ENCODE measurements around the gene MVP.
"Not testable (repeated sequence)": the region's sequence is repeated elsewhere in the genome, so short reads cannot be mapped to it uniquely, and the experiment has no call there.

The MVP gene

DNA sequence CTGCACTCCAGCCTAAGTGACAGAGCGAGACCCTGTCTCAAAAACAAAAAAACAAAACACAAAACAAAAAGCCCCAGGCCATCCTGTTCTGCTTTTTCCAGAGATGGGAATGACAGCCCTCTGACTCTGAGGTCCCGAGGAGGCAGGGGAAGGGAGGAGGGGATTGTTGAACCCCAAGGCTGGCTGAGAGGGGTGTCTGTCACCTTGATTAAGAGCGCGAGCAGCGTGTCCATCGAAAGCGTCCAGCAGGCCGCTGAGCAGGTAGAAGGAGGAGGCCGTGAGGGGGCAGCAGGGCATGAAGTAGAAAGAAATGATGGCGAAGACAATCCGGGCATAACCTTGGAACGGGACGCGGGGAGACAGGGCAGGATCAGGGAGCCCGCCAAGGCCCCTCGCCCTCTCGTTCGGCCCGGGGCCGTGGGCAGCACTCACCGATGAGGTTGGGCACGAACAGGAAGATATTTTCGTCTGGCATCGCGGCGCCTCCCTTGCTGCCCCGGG lies 42.2 kb downstream of the MVP start:
- H3K27me3 ChIP-seq (ENCODE audit: control insufficient read depth, insufficient read depth, low read length): no peaks in the 10 kb centered on the region
- no CpG with 5 or more reads among the region's 27 CpGs for WGBS (ENCODE audit: insufficient coverage, insufficient read length)
- peak overlapping the region; percentile 78 for H3K4me3 ChIP-seq (ENCODE audit: low read length)
- peaks cover 3% of the 10 kb centered on the region; the same call in 1 of the 2 replicates for H3K4me1 ChIP-seq (ENCODE audit: control insufficient read depth, insufficient read depth, low read length)
- H3K9me3 ChIP-seq (ENCODE audit: control insufficient read depth, insufficient read depth, low read length): no peaks in the 10 kb centered on the region
- no peak for DNase-seq (ENCODE audit: low read depth, low spot score)
- H3K27ac ChIP-seq (ENCODE audit: low read length): no peak overlapping the region
- H3K36me3 ChIP-seq (ENCODE audit: control insufficient read depth, insufficient read depth, low read length): peaks cover 13% of the 10 kb centered on the region

- no peaks in the 10 kb centered on the region for H3K9me3 ChIP-seq (ENCODE audit: control insufficient read depth, insufficient read depth, low read length)
- no peak within 1 kb of the TSS for H3K27ac ChIP-seq (ENCODE audit: low read length)
- DNase-seq (ENCODE audit: low read depth, low spot score): peak; percentile 97
- H3K4me3 ChIP-seq (ENCODE audit: low read length): peak within 1 kb of the TSS; percentile 78
- H3K36me3 ChIP-seq (ENCODE audit: control insufficient read depth, insufficient read depth, low read length): peaks cover 13% of the 10 kb centered on the region
- H3K27me3 ChIP-seq (ENCODE audit: control insufficient read depth, insufficient read depth, low read length): no peaks in the 10 kb centered on the region
- peaks cover 3% of the 10 kb centered on the region; the same call in 1 of the 2 replicates for H3K4me1 ChIP-seq (ENCODE audit: control insufficient read depth, insufficient read depth, low read length)
- no CpG with 5 or more reads among the region's 57 CpGs for WGBS (ENCODE audit: insufficient coverage, insufficient read length)
These were observed 42.8 kb downstream of the MVP start, which contains the start of gene CDIPT for GRCh38 chr16:29862884-29863668. Gene CDIPT (minus strand): TSS chr16:29863226. CDS start chr16:29862857, 369 bp downstream.

- peaks cover 12% of the 10 kb centered on the region for H3K36me3 ChIP-seq (ENCODE audit: control insufficient read depth, insufficient read depth, low read length)
These were observed 43.4 kb downstream of the MVP start for GRCh38 chr16:29863669-29863984.

GRCh38 chr16:29864205-29864604 lies 43.9 kb downstream of the MVP start:
- no CpG with 5 or more reads among the region's 9 CpGs for WGBS (ENCODE audit: insufficient coverage, insufficient read length)
- H3K27me3 ChIP-seq (ENCODE audit: control insufficient read depth, insufficient read depth, low read length): no peaks in the 10 kb centered on the region
- no peaks in the 10 kb centered on the region for H3K9me3 ChIP-seq (ENCODE audit: control insufficient read depth, insufficient read depth, low read length)
- DNase-seq (ENCODE audit: low read depth, low spot score): no peak
- H3K27ac ChIP-seq (ENCODE audit: low read length): no peak overlapping the region
- peaks cover 3% of the 10 kb centered on the region; the same call in 1 of the 2 replicates for H3K4me1 ChIP-seq (ENCODE audit: control insufficient read depth, insufficient read depth, low read length)
- peaks cover 7% of the 10 kb centered on the region for H3K36me3 ChIP-seq (ENCODE audit: control insufficient read depth, insufficient read depth, low read length)
- H3K4me3 ChIP-seq (ENCODE audit: low read length): no peak overlapping the region

More at GRCh38 chr16:29863669-29863984, 43.4 kb downstream of the MVP start:
- no peak for DNase-seq (ENCODE audit: low read depth, low spot score)
- Histone ChIP-seq H3K4me3 (ENCODE audit: low read length) (no peak overlapping the region), H3K9me3 (ENCODE audit: control insufficient read depth, insufficient read depth, low read length) (no peaks in the 10 kb centered on the region), H3K27me3 (ENCODE audit: control insufficient read depth, insufficient read depth, low read length) (no peaks in the 10 kb centered on the region), H3K4me1 (ENCODE audit: control insufficient read depth, insufficient read depth, low read length) (peaks cover 3% of the 10 kb centered on the region; the same call in 1 of the 2 replicates), H3K27ac (ENCODE audit: low read length) (no peak overlapping the region)
- WGBS (ENCODE audit: insufficient coverage, insufficient read length): no CpG with 5 or more reads among the region's 16 CpGs

DNA sequence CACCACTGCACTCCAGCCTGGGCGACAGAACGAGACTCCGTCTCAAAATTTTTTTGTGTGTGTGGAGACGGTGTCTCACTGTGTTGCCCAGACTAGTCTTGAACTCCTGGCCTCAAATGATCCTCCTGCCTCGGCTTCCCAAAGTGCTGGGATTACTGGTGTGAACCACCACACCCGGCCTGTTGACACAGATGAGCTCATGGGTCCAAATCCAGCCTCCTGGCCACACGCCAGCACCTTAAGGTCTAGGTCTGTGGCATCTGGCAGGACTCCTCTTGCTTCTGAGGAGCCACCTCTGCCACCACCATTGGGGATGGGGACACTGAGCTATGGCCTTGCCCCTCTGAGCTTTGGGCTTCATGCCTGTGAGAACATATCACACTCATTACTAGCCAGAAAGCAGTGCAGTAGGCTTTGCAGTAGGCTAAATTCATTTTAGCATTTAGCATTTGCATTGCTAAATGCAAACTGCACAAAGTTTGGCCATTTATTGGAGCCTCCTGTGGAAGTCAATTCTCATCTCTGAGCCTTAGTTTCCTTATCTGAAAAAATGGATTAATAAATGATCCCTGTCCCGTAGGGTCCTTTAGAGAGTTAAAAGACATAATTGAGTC lies 48.2 kb downstream of the MVP start:
- Histone ChIP-seq H3K4me3 (ENCODE audit: low read length) (no peak overlapping the region), H3K27ac (ENCODE audit: low read length) (no peak overlapping the region), H3K9me3 (ENCODE audit: control insufficient read depth, insufficient read depth, low read length) (no peaks in the 10 kb centered on the region), H3K4me1 (ENCODE audit: control insufficient read depth, insufficient read depth, low read length) (peaks cover 3% of the 10 kb centered on the region; the same call in 1 of the 2 replicates), H3K36me3 (ENCODE audit: control insufficient read depth, insufficient read depth, low read length) (peaks cover 6% of the 10 kb centered on the region; the same call in 1 of the 2 replicates), H3K27me3 (ENCODE audit: control insufficient read depth, insufficient read depth, low read length) (no peaks in the 10 kb centered on the region)
- DNase-seq (ENCODE audit: low read depth, low spot score): no peak
- WGBS (ENCODE audit: insufficient coverage, insufficient read length): no CpG with 5 or more reads among the region's 8 CpGs

DNA sequence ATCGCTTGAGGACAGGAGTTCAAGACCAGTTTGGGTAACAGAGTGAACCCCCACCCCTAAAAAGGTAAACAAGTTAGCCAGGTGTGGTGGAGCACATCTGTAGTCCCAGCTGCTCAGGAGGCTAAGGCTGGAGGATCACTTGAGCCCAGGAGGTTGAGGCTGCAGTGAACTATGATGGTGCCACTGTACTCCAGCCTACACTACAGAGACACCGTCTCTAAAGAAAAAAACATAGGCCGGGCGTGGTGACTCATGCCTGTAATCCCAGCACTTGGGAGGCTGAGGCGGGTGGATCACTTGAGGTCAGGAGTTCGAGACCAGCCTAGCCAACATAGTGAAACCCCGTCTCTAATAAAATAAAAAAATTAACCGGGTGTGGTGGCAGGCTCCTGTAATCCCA lies 48.8 kb downstream of the MVP start:
- H3K27me3 ChIP-seq (ENCODE audit: control insufficient read depth, insufficient read depth, low read length); H3K4me3 ChIP-seq (ENCODE audit: low read length); DNase-seq (ENCODE audit: low read depth, low spot score); H3K36me3 ChIP-seq (ENCODE audit: control insufficient read depth, insufficient read depth, low read length); H3K27ac ChIP-seq (ENCODE audit: low read length); H3K4me1 ChIP-seq (ENCODE audit: control insufficient read depth, insufficient read depth, low read length); H3K9me3 ChIP-seq (ENCODE audit: control insufficient read depth, insufficient read depth, low read length): not testable (repeated sequence)
- WGBS (ENCODE audit: insufficient coverage, insufficient read length): no CpG with 5 or more reads among the region's 8 CpGs

- H3K36me3 ChIP-seq (ENCODE audit: control insufficient read depth, insufficient read depth, low read length): peaks cover 6% of the 10 kb centered on the region; the same call in 1 of the 2 replicates
- H3K9me3 ChIP-seq (ENCODE audit: control insufficient read depth, insufficient read depth, low read length): no peaks in the 10 kb centered on the region
- DNase-seq (ENCODE audit: low read depth, low spot score): no peak
- 0 out of 2 replicates have a peak, but pooled peaks cover 2% of the 10 kb centered on the region for H3K4me1 ChIP-seq (ENCODE audit: control insufficient read depth, insufficient read depth, low read length)
- no peak overlapping the region for H3K27ac ChIP-seq (ENCODE audit: low read length)
- no peaks in the 10 kb centered on the region for H3K27me3 ChIP-seq (ENCODE audit: control insufficient read depth, insufficient read depth, low read length)
- no peak overlapping the region for H3K4me3 ChIP-seq (ENCODE audit: low read length)
- WGBS (ENCODE audit: insufficient coverage, insufficient read length): no CpG with 5 or more reads among the region's 16 CpGs
These were observed 51.7 kb downstream of the MVP start for GRCh38 chr16:29871822-29872546.

GRCh38 chr16:29873319-29873718 lies 53.1 kb downstream of the MVP start:
- Histone ChIP-seq H3K4me1 (ENCODE audit: control insufficient read depth, insufficient read depth, low read length) (0 out of 2 replicates have a peak, but pooled peaks cover 4% of the 10 kb centered on the region), H3K27ac (ENCODE audit: low read length) (no peak overlapping the region), H3K27me3 (ENCODE audit: control insufficient read depth, insufficient read depth, low read length) (no peaks in the 10 kb centered on the region), H3K9me3 (ENCODE audit: control insufficient read depth, insufficient read depth, low read length) (no peaks in the 10 kb centered on the region), H3K4me3 (ENCODE audit: low read length) (no peak overlapping the region), H3K36me3 (ENCODE audit: control insufficient read depth, insufficient read depth, low read length) (peaks cover 6% of the 10 kb centered on the region; the same call in 1 of the 2 replicates)
- DNase-seq (ENCODE audit: low read depth, low spot score): no peak
- no CpG with 5 or more reads among the region's 26 CpGs for WGBS (ENCODE audit: insufficient coverage, insufficient read length)

- no peak overlapping the region for H3K4me3 ChIP-seq (ENCODE audit: low read length)
- DNase-seq (ENCODE audit: low read depth, low spot score): no peak
- no peaks in the 10 kb centered on the region for H3K27me3 ChIP-seq (ENCODE audit: control insufficient read depth, insufficient read depth, low read length)
- H3K27ac ChIP-seq (ENCODE audit: low read length): no peak overlapping the region
- no peaks in the 10 kb centered on the region for H3K9me3 ChIP-seq (ENCODE audit: control insufficient read depth, insufficient read depth, low read length)
- H3K36me3 ChIP-seq (ENCODE audit: control insufficient read depth, insufficient read depth, low read length): peaks cover 9% of the 10 kb centered on the region; the same call in 1 of the 2 replicates
- WGBS (ENCODE audit: insufficient coverage, insufficient read length): no CpG with 5 or more reads among the region's 6 CpGs
- H3K4me1 ChIP-seq (ENCODE audit: control insufficient read depth, insufficient read depth, low read length): 0 out of 2 replicates have a peak, but pooled peaks cover 4% of the 10 kb centered on the region
These were observed 54.9 kb downstream of the MVP start for GRCh38 chr16:29875206-29875605.

DNA sequence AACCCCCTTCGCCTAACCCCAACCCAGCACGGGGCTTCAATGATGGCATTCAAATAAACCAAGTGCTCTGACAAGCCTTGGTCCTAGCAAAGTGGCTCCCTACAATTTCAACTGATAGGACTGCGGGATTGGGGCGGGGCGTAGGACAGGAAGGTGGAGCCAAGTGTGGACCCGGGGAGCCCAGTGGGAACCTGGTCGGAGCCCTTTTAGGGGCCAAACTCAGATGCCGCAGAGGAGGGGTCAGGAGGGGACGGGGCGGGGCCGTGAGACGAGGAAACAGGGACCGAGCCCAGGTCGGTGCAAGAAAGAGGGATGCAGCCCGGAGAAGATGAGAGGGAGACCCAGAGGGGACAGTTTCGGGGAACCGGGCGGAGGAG lies 55.9 kb downstream of the MVP start:
- peak overlapping the region; percentile 37; the same call in 1 of the 2 replicates for H3K4me3 ChIP-seq (ENCODE audit: low read length)

More for the DNA sequence above, 55.9 kb downstream of the MVP start:
- H3K27ac ChIP-seq (ENCODE audit: low read length): no peak overlapping the region
- H3K9me3 ChIP-seq (ENCODE audit: control insufficient read depth, insufficient read depth, low read length): no peaks in the 10 kb centered on the region
- WGBS (ENCODE audit: insufficient coverage, insufficient read length): no CpG with 5 or more reads among the region's 18 CpGs
- H3K27me3 ChIP-seq (ENCODE audit: control insufficient read depth, insufficient read depth, low read length): no peaks in the 10 kb centered on the region
- H3K36me3 ChIP-seq (ENCODE audit: control insufficient read depth, insufficient read depth, low read length): peaks cover 6% of the 10 kb centered on the region; the same call in 1 of the 2 replicates
- DNase-seq (ENCODE audit: low read depth, low spot score): no peak
- 0 out of 2 replicates have a peak, but pooled peaks cover 4% of the 10 kb centered on the region for H3K4me1 ChIP-seq (ENCODE audit: control insufficient read depth, insufficient read depth, low read length)
